NCI-H1048 (cell line): ENCODE data around the gene MYB.
"Not testable (repeated sequence)": the region's sequence is repeated elsewhere in the genome, so short reads cannot be mapped to it uniquely, and the experiment has no call there.

Source experiments
- DNase-seq: peaks from one replicate; lab custom pipeline; 2025; lab: John Stamatoyannopoulos, UW

Gene MYB

GRCh38 chr6:135221505-135221904 is 40.4 kb downstream of the MYB start:
- no peak for DNase-seq

- no peak for DNase-seq
Measured at GRCh38 chr6:135222623-135223022, 41.5 kb downstream of the MYB start.

GRCh38 chr6:135224037-135224647 is 43.0 kb downstream of the MYB start:
- no peak for DNase-seq

GRCh38 chr6:135225911-135226310 is 44.8 kb downstream of the MYB start:
- no peak for DNase-seq

GRCh38 chr6:135226537-135226936 is 45.4 kb downstream of the MYB start:
- no peak for DNase-seq

- DNase-seq, result no peak
Measured at GRCh38 chr6:135227349-135227748, 46.2 kb downstream of the MYB start.

- DNase-seq, result no peak
Measured at GRCh38 chr6:135227758-135228157, 46.6 kb downstream of the MYB start.

- DNase-seq, result no peak
Measured at GRCh38 chr6:135228486-135228885, 47.4 kb downstream of the MYB start.

GRCh38 chr6:135229996-135230395 is 48.9 kb downstream of the MYB start:
- DNase-seq, result no peak

- DNase-seq, result no peak
Measured at GRCh38 chr6:135230711-135231468, 49.8 kb downstream of the MYB start.

GRCh38 chr6:135231469-135231844 is 50.3 kb downstream of the MYB start:
- DNase-seq, result no peak

GRCh38 chr6:135233686-135234491 is 52.8 kb downstream of the MYB start:
- no peak for DNase-seq

GRCh38 chr6:135234492-135234780 is 53.3 kb downstream of the MYB start:
- DNase-seq, result no peak

- no peak for DNase-seq
Measured at GRCh38 chr6:135235716-135236115, 54.6 kb downstream of the MYB start.

GRCh38 chr6:135236319-135236718 is 55.2 kb downstream of the MYB start:
- DNase-seq, result no peak

- no peak for DNase-seq
Measured at GRCh38 chr6:135236732-135237131, 55.6 kb downstream of the MYB start.

- DNase-seq, result no peak
Measured at GRCh38 chr6:135240711-135241110, 59.6 kb downstream of the MYB start.

GRCh38 chr6:135243871-135244796 is 63.0 kb downstream of the MYB start:
- no peak for DNase-seq

- DNase-seq, result no peak
Measured at GRCh38 chr6:135244805-135245204, 63.7 kb downstream of the MYB start.

GRCh38 chr6:135246412-135247012 is 65.4 kb downstream of the MYB start:
- DNase-seq, result not testable (repeated sequence)

GRCh38 chr6:135250234-135250633 is 69.1 kb downstream of the MYB start:
- DNase-seq, result no peak
